Right kidney (tissue), 9 donors: ENCODE results near the gene OSTC.

ENCODE experiments used
- DNase-seq: peaks from one replicate; pipeline ENCODE4 v3.0.0-alpha.2; 2016
- long read RNA-seq, 8 donors: transcript quantifications; one replicate each; lab custom pipeline, GENCODE V29; 2026

OSTC gene
- long read RNA-seq, donor 1, transcript OSTC-201 (4 exons, 1,077 nt): major isoform, 316 of 401 reads
- long read RNA-seq, donor 1, transcript OSTC-205 (3 exons, 876 nt): minor isoform, 7 of 401 reads
- long read RNA-seq, donor 1, partial matches to known transcripts: 78 of 401 reads
- long read RNA-seq, donor 1, other reads (novel, unspliced or antisense): 0 of 401 reads
- long read RNA-seq, donor 2, transcript OSTC-201 (4 exons, 1,077 nt): major isoform, 145 of 198 reads
- long read RNA-seq, donor 2, partial matches to known transcripts: 50 of 198 reads
- long read RNA-seq, donor 2, other reads (novel, unspliced or antisense): 0 of 198 reads
- long read RNA-seq, donor 3, transcript OSTC-201 (4 exons, 1,077 nt): major isoform, 109 of 129 reads
- long read RNA-seq, donor 3, partial matches to known transcripts: 20 of 129 reads
- long read RNA-seq, donor 3, other reads (novel, unspliced or antisense): 0 of 129 reads
- long read RNA-seq, donor 4, transcript OSTC-201 (4 exons, 1,077 nt): major isoform, 162 of 214 reads
- long read RNA-seq, donor 4, partial matches to known transcripts: 50 of 214 reads
- long read RNA-seq, donor 4, other reads (novel, unspliced or antisense): 0 of 214 reads
- long read RNA-seq, donor 5, transcript OSTC-205 (3 exons, 876 nt): minor isoform, 5 of 208 reads
- long read RNA-seq, donor 5, transcript OSTC-201 (4 exons, 1,077 nt): major isoform, 185 of 208 reads
- long read RNA-seq, donor 5, partial matches to known transcripts: 18 of 208 reads
- long read RNA-seq, donor 5, other reads (novel, unspliced or antisense): 0 of 208 reads
- long read RNA-seq, donor 6, transcript OSTC-201 (4 exons, 1,077 nt): major isoform, 121 of 168 reads
- long read RNA-seq, donor 6, partial matches to known transcripts: 43 of 168 reads
- long read RNA-seq, donor 6, other reads (novel, unspliced or antisense): 0 of 168 reads
- long read RNA-seq, donor 7, transcript OSTC-201 (4 exons, 1,077 nt): major isoform, 254 of 339 reads
- long read RNA-seq, donor 7, partial matches to known transcripts: 81 of 339 reads
- long read RNA-seq, donor 7, other reads (novel, unspliced or antisense): 0 of 339 reads
- long read RNA-seq, donor 8, transcript OSTC-201 (4 exons, 1,077 nt): major isoform, 181 of 234 reads
- long read RNA-seq, donor 8, partial matches to known transcripts: 53 of 234 reads
- long read RNA-seq, donor 8, other reads (novel, unspliced or antisense): 0 of 234 reads

- peak; percentile 96 for DNase-seq
Measured at GRCh38 chr4:108650212-108651013, at the start of gene OSTC. Gene OSTC, plus strand, starts transcription at chr4:108650599. Its CDS starts 57 bp downstream, at chr4:108650656.

- no peak for DNase-seq
Measured at GRCh38 chr4:108601106-108601505, 49.3 kb upstream of the OSTC start.

- no peak for DNase-seq
Measured at GRCh38 chr4:108601532-108601931, 48.9 kb upstream of the OSTC start.

GRCh38 chr4:108602163-108602562 is 48.2 kb upstream of the OSTC start:
- DNase-seq: no peak

GRCh38 chr4:108607079-108607815 is 43.2 kb upstream of the OSTC start:
- no peak for DNase-seq

GRCh38 chr4:108611365-108611764 is 39.0 kb upstream of the OSTC start:
- DNase-seq: peak; percentile 6

- DNase-seq: no peak
Measured at GRCh38 chr4:108612365-108612764, 38.0 kb upstream of the OSTC start.

GRCh38 chr4:108619372-108620100 is 30.9 kb upstream of the OSTC start:
- DNase-seq: no peak

GRCh38 chr4:108620101-108620932 is 30.1 kb upstream of the OSTC start, which contains the start of gene RPL34:
Gene RPL34, plus strand, starts transcription at chr4:108620576. Its CDS starts 1,384 bp downstream, at chr4:108621960.
- DNase-seq: peak; percentile 86

- DNase-seq: no peak
Measured at GRCh38 chr4:108620933-108621905, 29.2 kb upstream of the OSTC start.

GRCh38 chr4:108622022-108622421 is 28.4 kb upstream of the OSTC start:
- DNase-seq: no peak

- no peak for DNase-seq
Measured at GRCh38 chr4:108622828-108623227, 27.6 kb upstream of the OSTC start.

- DNase-seq: no peak
Measured at GRCh38 chr4:108624263-108625056, 25.9 kb upstream of the OSTC start.

GRCh38 chr4:108626056-108626455 is 24.3 kb upstream of the OSTC start:
- DNase-seq: no peak

- DNase-seq: no peak
Measured at GRCh38 chr4:108628411-108628810, 22.0 kb upstream of the OSTC start.

- no peak for DNase-seq
Measured at GRCh38 chr4:108635070-108635655, 15.2 kb upstream of the OSTC start.

- DNase-seq: no peak
Measured at GRCh38 chr4:108636246-108636645, 14.2 kb upstream of the OSTC start.
